ENCODE data around the gene PTGDS.

GRCh38 chr9:136955943-136956335, 21.4 kb upstream of the PTGDS start:
- TF ChIP-seq MAX (IDR thresholded peaks at IDR 0.05), result no peak
- TF ChIP-seq CTCF (IDR thresholded peaks at IDR 0.05; ENCODE audit: low read depth, low read length, missing input control), result no peak
- TF ChIP-seq SP1 (IDR thresholded peaks at IDR 0.05), result no peak
- no peak for TF ChIP-seq REST (IDR thresholded peaks at IDR 0.05)
